Hepatocyte (in vitro differentiated cells): ENCODE measurements around the gene ETFBKMT. TPM values are rescaled to one million over a fixed set of nuclear protein-coding genes. Genes with fewer than 3 reads are reported as not detected.

Source experiments
- DNase-seq: peaks from one replicate; pipeline ENCODE4 v3.0.0-alpha.2; 2016; ENCODE audit warnings: low spot score
- H2AFZ ChIP-seq: fragments of 200-600 bp; sonication (generic); 2 replicates; pipeline ENCODE4 v1.6.0; 2016; ENCODE audit warnings: antibody characterized with exemption, mild to moderate bottlenecking
- H3K27ac ChIP-seq: fragments of 200-600 bp; sonication (generic); 2 replicates; pipeline ENCODE4 v1.5.1; 2016; ENCODE audit warnings: mild to moderate bottlenecking
- H3K27me3 ChIP-seq: fragments of 200-600 bp; sonication (generic); 2 replicates; pipeline ENCODE4 v1.6.1; 2016
- H3K36me3 ChIP-seq: fragments of 200-600 bp; sonication (generic); replicated peaks from 2 replicates; pipeline ENCODE4 v1.5.1; 2016; ENCODE audit warnings: low read depth; ENCODE audit not compliant: insufficient read depth
- H3K4me1 ChIP-seq: fragments of 200-600 bp; sonication (generic); 2 replicates; pipeline ENCODE4 v1.5.1; 2016; ENCODE audit warnings: mild to moderate bottlenecking, moderate library complexity; ENCODE audit not compliant: insufficient read depth
- H3K4me2 ChIP-seq: fragments of 200-600 bp; sonication (generic); 2 replicates; pipeline ENCODE4 v1.6.0; 2016
- H3K4me3 ChIP-seq: fragments of 200-600 bp; sonication (generic); 2 replicates; pipeline ENCODE4 v1.5.1; 2016; ENCODE audit warnings: mild to moderate bottlenecking
- H3K79me2 ChIP-seq: fragments of 200-600 bp; sonication (generic); 2 replicates; pipeline ENCODE4 v1.6.0; 2017; ENCODE audit warnings: mild to moderate bottlenecking
- H3K9me2 ChIP-seq: fragments of 200-600 bp; sonication (generic); replicated peaks from 2 replicates; pipeline ENCODE4 v1.6.0; 2017; ENCODE audit warnings: mild to moderate bottlenecking; ENCODE audit not compliant: insufficient read depth
- H3K9me3 ChIP-seq: fragments of 200-600 bp; sonication (generic); 2 replicates; pipeline ENCODE4 v1.5.1; 2016; ENCODE audit warnings: low read depth, mild to moderate bottlenecking
- H4K20me1 ChIP-seq: fragments of 200-600 bp; sonication (generic); 2 replicates; pipeline ENCODE4 v1.6.0; 2016; ENCODE audit warnings: mild to moderate bottlenecking; ENCODE audit not compliant: insufficient read depth, poor library complexity, severe bottlenecking
- EZH2 ChIP-seq: fragments of 200-600 bp; sonication (generic); IDR thresholded peaks from 2 replicates; pipeline ENCODE4 v1.6.1; 2016; ENCODE audit warnings: antibody characterized with exemption, mild to moderate bottlenecking, borderline replicate concordance
- EZH2phosphoT487 ChIP-seq: fragments of 200-600 bp; sonication (generic); IDR thresholded peaks from one replicate; pipeline ENCODE4 v1.6.1; 2018; ENCODE audit warnings: antibody characterized with exemption, mild to moderate bottlenecking, low read depth, moderate library complexity; ENCODE audit not compliant: unreplicated experiment, severe bottlenecking
- WGBS: methylation state at CpG from one replicate; pipeline ENCODE4 v1.1.6; 2016; ENCODE audit warnings: low lambda C conversion rate; ENCODE audit errors: missing lambda C conversion rate; 5-methylcytosine and 5-hydroxymethylcytosine counted together
- polyA plus RNA-seq: library from polyadenylated mRNA; unstranded; fragments of >200 nt; fragmentation: Nextera tagmentation; extraction: Ambion mirVana; gene quantifications from 2 replicates; pipeline ENCODE4 v1.2.1, GENCODE V29; 2016
- total RNA-seq: library from RNA; depleted of rRNA; stranded (reverse); fragments of >200 nt; gene quantifications from 2 replicates; pipeline ENCODE4 v1.2.3, GENCODE V29; 2014
- TF ChIP-seq, protein P1 (sequence below): fragments of 200-600 bp; sonication (generic); IDR thresholded peaks from 2 replicates; pipeline ENCODE4 v1.5.1; 2016; ENCODE audit warnings: antibody characterized with exemption, mild to moderate bottlenecking; ENCODE audit not compliant: poor library complexity

ETFBKMT gene, protein sequence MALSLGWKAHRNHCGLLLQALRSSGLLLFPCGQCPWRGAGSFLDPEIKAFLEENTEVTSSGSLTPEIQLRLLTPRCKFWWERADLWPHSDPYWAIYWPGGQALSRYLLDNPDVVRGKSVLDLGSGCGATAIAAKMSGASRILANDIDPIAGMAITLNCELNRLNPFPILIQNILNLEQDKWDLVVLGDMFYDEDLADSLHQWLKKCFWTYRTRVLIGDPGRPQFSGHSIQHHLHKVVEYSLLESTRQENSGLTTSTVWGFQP
- total RNA-seq (4.9 and 5.4 TPM in 2 replicates), polyA plus RNA-seq (2.0 and 4.7 TPM in 2 replicates)

DNA sequence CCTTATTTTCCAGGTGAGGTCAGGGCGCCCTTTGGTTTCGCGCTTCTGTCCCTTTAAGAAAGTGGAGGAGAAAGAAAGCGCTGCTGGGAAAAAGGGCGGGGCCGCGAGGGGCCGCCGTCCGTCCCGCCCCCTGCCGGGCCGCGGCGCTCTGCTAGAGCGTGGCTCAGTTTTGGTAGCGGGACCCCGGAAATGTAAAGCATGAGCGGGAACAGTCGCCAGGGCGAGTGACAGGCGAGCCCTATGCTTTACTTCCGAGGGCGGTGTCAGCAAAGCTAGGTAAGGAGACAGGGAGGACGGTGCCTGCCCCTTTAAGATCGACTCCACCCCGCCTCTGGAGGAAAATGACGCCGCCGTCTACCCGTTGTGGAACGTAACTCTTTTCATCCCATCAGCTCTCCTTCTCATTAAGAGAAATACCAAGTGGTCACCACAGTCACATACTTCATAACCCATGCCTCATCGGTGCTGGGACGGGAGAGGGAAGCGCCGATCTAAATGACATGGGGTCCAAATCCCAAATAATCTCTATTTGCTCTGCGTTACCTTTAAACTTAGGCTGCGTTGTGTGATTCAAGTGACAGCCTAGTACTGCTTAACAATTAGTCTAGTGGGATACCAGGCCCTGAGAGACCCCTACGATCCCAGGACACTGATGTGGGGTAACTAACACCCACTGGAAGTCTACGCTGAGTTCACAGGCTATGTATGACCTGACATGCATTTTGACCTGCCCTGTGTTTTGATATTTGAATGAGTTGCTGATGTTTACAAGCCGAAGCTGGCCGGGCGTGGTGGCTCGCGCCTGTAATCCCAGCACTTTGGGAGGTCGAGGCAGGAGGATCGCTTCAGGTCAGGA is at the start of gene ETFBKMT:
Gene ETFBKMT, plus strand, starts transcription at position 602 of the 856 bp plus-strand sequence. CDS start 2,266 bp downstream, outside the sequence.
- WGBS, result 7% methylated on average over 47 of the region's 47 CpGs
- H3K9me3 ChIP-seq, result no peaks in the 10 kb centered on the region
- TF ChIP-seq EZH2phosphoT487, result no peak
- TF ChIP-seq, protein P1, sequence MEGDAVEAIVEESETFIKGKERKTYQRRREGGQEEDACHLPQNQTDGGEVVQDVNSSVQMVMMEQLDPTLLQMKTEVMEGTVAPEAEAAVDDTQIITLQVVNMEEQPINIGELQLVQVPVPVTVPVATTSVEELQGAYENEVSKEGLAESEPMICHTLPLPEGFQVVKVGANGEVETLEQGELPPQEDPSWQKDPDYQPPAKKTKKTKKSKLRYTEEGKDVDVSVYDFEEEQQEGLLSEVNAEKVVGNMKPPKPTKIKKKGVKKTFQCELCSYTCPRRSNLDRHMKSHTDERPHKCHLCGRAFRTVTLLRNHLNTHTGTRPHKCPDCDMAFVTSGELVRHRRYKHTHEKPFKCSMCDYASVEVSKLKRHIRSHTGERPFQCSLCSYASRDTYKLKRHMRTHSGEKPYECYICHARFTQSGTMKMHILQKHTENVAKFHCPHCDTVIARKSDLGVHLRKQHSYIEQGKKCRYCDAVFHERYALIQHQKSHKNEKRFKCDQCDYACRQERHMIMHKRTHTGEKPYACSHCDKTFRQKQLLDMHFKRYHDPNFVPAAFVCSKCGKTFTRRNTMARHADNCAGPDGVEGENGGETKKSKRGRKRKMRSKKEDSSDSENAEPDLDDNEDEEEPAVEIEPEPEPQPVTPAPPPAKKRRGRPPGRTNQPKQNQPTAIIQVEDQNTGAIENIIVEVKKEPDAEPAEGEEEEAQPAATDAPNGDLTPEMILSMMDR, result peak; percentile 43
- H3K4me1 ChIP-seq, result peaks cover 10% of the 10 kb centered on the region
- H3K9me2 ChIP-seq, result no peaks in the 10 kb centered on the region
- peak within 1 kb of the TSS; percentile 72 for H3K4me2 ChIP-seq
- H3K27ac ChIP-seq, result peak within 1 kb of the TSS; percentile 89
- peak within 1 kb of the TSS; percentile 53 for H3K4me3 ChIP-seq
- peak within 1 kb of the TSS; percentile 81 for H2AFZ ChIP-seq
- DNase-seq, result peak; percentile 92
- H3K27me3 ChIP-seq, result no peaks in the 10 kb centered on the region
- no peaks in the 10 kb centered on the region for H3K36me3 ChIP-seq
- no peaks in the 10 kb centered on the region for H3K79me2 ChIP-seq
- no peaks in the 10 kb centered on the region for H4K20me1 ChIP-seq

DNA sequence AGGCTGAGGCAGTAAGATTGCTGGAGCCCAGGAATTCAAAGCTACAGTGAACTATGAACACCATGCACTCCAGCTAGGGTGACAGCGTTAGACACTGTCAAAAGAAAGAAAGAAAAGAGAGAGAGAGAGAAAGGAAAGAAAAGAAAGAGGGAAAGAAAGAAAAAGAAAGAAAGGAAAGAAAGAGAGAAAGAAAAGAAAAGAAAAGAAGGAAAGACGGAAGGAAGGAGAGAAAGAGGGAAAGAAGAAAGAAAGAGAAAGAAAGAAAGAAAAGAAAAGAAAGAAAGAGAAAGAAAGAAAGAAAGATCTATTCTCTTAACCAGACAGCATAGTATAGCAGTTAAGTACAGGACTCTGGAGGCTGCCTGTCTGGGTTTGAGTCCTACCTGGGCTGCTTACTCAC is 46.7 kb upstream of the ETFBKMT start:
- no peaks in the 10 kb centered on the region for H3K9me2 ChIP-seq
- H3K4me3 ChIP-seq, result no peak overlapping the region
- H3K36me3 ChIP-seq, result no peaks in the 10 kb centered on the region
- no peaks in the 10 kb centered on the region for H3K79me2 ChIP-seq
- no peaks in the 10 kb centered on the region for H4K20me1 ChIP-seq
- H3K9me3 ChIP-seq, result no peaks in the 10 kb centered on the region
- no peaks in the 10 kb centered on the region for H3K4me1 ChIP-seq
- no peak overlapping the region for H3K27ac ChIP-seq
- no peaks in the 10 kb centered on the region for H3K27me3 ChIP-seq
- no peak for TF ChIP-seq EZH2
- no peak for TF ChIP-seq EZH2phosphoT487
- TF ChIP-seq, protein P1, result no peak
- no peak for DNase-seq
- no peak overlapping the region for H2AFZ ChIP-seq
- H3K4me2 ChIP-seq, result no peak overlapping the region
- WGBS, result 93% methylated on average over 1 of the region's 2 CpGs

DNA sequence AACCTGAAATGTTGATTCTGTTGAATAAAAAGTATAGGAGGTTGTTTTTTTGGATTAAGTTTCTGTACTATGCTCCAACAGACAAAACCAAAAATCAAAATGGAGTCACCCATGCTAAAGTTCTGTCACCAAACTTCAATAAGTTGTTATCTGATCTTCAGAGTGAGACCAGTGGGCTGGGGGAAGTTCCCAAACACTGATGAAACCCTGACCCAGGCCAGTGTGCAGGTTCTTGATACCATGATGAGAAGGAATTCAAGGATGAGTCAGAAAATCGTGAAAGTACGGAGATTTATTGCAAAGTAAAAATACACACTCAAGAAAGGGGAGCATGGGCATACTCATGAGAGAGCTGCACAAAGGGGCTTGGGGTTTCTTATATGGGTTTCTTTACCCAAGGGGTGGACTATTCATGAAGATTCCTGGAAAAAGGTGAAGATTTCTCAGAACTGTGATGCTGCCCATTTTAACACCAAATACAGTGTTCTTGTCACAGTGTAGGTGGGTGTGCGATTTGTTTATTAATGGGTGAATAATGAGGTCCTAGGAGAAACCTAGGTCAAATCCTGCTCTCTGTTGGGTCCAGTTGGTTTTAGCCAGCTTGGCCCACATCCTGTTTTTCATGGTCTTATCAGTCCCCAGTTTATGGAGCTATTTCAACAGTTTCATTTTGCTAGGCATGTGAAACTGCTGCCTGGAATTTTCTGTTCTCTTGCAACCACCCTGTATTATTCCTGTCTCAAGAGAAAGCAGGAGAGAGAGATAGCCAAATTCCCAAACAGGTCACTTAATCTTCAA is 41.1 kb upstream of the ETFBKMT start:
- no peaks in the 10 kb centered on the region for H3K36me3 ChIP-seq
- TF ChIP-seq, protein P1, result no peak
- H3K4me3 ChIP-seq, result no peak overlapping the region
- H3K4me1 ChIP-seq, result peaks cover 5% of the 10 kb centered on the region
- no peak overlapping the region for H2AFZ ChIP-seq
- H3K9me3 ChIP-seq, result no peaks in the 10 kb centered on the region
- peak; percentile 13 for DNase-seq
- H3K9me2 ChIP-seq, result no peaks in the 10 kb centered on the region
- 80% methylated on average over 3 of the region's 3 CpGs for WGBS
- no peaks in the 10 kb centered on the region for H4K20me1 ChIP-seq
- peak overlapping the region; percentile 67 for H3K27ac ChIP-seq
- H3K4me2 ChIP-seq, result peak overlapping the region; percentile 18
- no peaks in the 10 kb centered on the region for H3K27me3 ChIP-seq
- no peaks in the 10 kb centered on the region for H3K79me2 ChIP-seq
